Neural cell (in vitro differentiated cells): Measurements from ENCODE around the gene OR10Z1. TPM values are rescaled to one million over a fixed set of nuclear protein-coding genes. Genes with fewer than 3 reads are reported as not detected.

Experiments
- H2AFZ ChIP-seq: fragments of 200-600, 300-800 bp; sonication (generic), shearing (Covaris generic); 2 replicates; pipeline ENCODE4 v1.6.0; 2014; ENCODE audit warnings: low read depth, mild to moderate bottlenecking, antibody characterized with exemption, low read length, moderate library complexity
- H3F3A ChIP-seq: fragments of 200-600 bp; shearing (Covaris generic); 2 replicates; pipeline ENCODE4 v1.6.1; 2016; ENCODE audit warnings: mild to moderate bottlenecking, moderate library complexity, mixed read lengths, antibody characterized with exemption, low read length; ENCODE audit not compliant: insufficient read depth, poor library complexity, severe bottlenecking
- H3K27ac ChIP-seq: fragments of 200-600, 300-800 bp; sonication (generic), shearing (Covaris generic); 2 replicates; pipeline ENCODE4 v1.5.1; 2014; ENCODE audit warnings: mild to moderate bottlenecking, low read length, moderate library complexity
- H3K27me3 ChIP-seq: fragments of 300-800, 200-600 bp; sonication (generic), shearing (Covaris generic); 2 replicates; pipeline ENCODE4 v1.6.0; 2014; ENCODE audit warnings: mild to moderate bottlenecking, low read depth, low read length, moderate library complexity; ENCODE audit not compliant: insufficient read depth
- H3K36me3 ChIP-seq: fragments of 300-800, 200-600 bp; sonication (generic), shearing (Covaris generic); 2 replicates; pipeline ENCODE4 v1.5.1; 2014; ENCODE audit warnings: mild to moderate bottlenecking, antibody characterized with exemption, low read length, moderate library complexity; ENCODE audit not compliant: insufficient read depth
- H3K4me2 ChIP-seq: fragments of 300-800, 200-600 bp; sonication (generic), shearing (Covaris generic); 2 replicates; pipeline ENCODE4 v1.6.0; 2014; ENCODE audit warnings: mild to moderate bottlenecking, low read length
- H3K4me3 ChIP-seq: fragments of 300-800, 200-600 bp; sonication (generic), shearing (Covaris generic); 2 replicates; pipeline ENCODE4 v1.5.1; 2014; ENCODE audit warnings: mild to moderate bottlenecking, low read length, moderate library complexity
- H3K79me2 ChIP-seq: fragments of 200-600 bp; shearing (Covaris generic); replicated peaks from 2 replicates; pipeline ENCODE4 v1.6.0; 2014; ENCODE audit warnings: mild to moderate bottlenecking, low read length, moderate library complexity; ENCODE audit not compliant: insufficient read depth
- H3K9ac ChIP-seq: fragments of 300-800, 200-600 bp; sonication (generic), shearing (Covaris generic); 2 replicates; pipeline ENCODE4 v1.6.1; 2016; ENCODE audit warnings: mild to moderate bottlenecking, low read length, mixed read lengths
- H3K9me2 ChIP-seq: fragments of 200-600 bp; shearing (Covaris generic); 2 replicates; pipeline ENCODE4 v1.6.1; 2016; ENCODE audit warnings: mild to moderate bottlenecking, low read length, mixed read lengths; ENCODE audit not compliant: insufficient read depth
- H3K9me3 ChIP-seq: fragments of 200-600, 300-800 bp; sonication (generic), shearing (Covaris generic); 2 replicates; pipeline ENCODE4 v1.6.1; 2016; ENCODE audit warnings: mild to moderate bottlenecking, mixed run types, low read length, moderate library complexity, mixed read lengths
- H4K20me1 ChIP-seq: fragments of 200-600 bp; shearing (Covaris generic); 2 replicates; pipeline ENCODE4 v1.6.1; 2016; ENCODE audit warnings: mild to moderate bottlenecking, mixed run types; ENCODE audit not compliant: insufficient read depth
- EP300 ChIP-seq: fragments of 450-650 bp; conservative IDR thresholded peaks from 2 replicates; pipeline ENCODE4 v1.6.1; 2014; ENCODE audit warnings: antibody characterized with exemption, mild to moderate bottlenecking, moderate library complexity; ENCODE audit not compliant: poor library complexity, severe bottlenecking
- EZH2 ChIP-seq: fragments of 200-600, 300-800 bp; shearing (Covaris generic), sonication (generic); IDR thresholded peaks from 2 replicates; pipeline ENCODE4 v1.6.1; 2014; ENCODE audit warnings: antibody characterized with exemption, low read length, borderline replicate concordance, mild to moderate bottlenecking; ENCODE audit not compliant: insufficient read depth, poor library complexity, severe bottlenecking
- MXI1 ChIP-seq: fragments of 450-650 bp; conservative IDR thresholded peaks from 2 replicates; pipeline ENCODE4 v1.6.1; 2014; ENCODE audit warnings: antibody characterized with exemption, mild to moderate bottlenecking; ENCODE audit not compliant: poor library complexity, severe bottlenecking
- POLR2AphosphoS5 ChIP-seq: IDR thresholded peaks from 2 replicates; pipeline ENCODE4 v1.6.1; 2012
- RAD21 ChIP-seq: fragments of 450-650 bp; conservative IDR thresholded peaks from 2 replicates; pipeline ENCODE4 v1.6.1; 2014; ENCODE audit warnings: antibody characterized with exemption, mild to moderate bottlenecking, moderate library complexity
- SMC3 ChIP-seq: fragments of 450-650 bp; conservative IDR thresholded peaks from 2 replicates; pipeline ENCODE4 v1.6.1; 2014; ENCODE audit warnings: antibody characterized with exemption, mild to moderate bottlenecking, moderate library complexity; ENCODE audit not compliant: poor library complexity
- TAF1 ChIP-seq: IDR thresholded peaks from 2 replicates; pipeline ENCODE4 v1.6.1; 2012; ENCODE audit warnings: low read depth
- polyA plus RNA-seq: library from polyadenylated mRNA; depleted of rRNA; stranded (reverse); fragments of >200 nt; gene quantifications from 2 replicates; pipeline ENCODE4 v1.2.3, GENCODE V29; 2014
- TF ChIP-seq, protein P1 (sequence below): fragments of 450-650 bp; IDR thresholded peaks from 2 replicates; pipeline ENCODE4 v1.5.1; 2014; ENCODE audit warnings: antibody characterized with exemption, mild to moderate bottlenecking, moderate library complexity; ENCODE audit not compliant: poor library complexity, severe bottlenecking
- TF ChIP-seq, protein P2 (sequence below): IDR thresholded peaks from 2 replicates; pipeline ENCODE4 v1.6.1; 2012; ENCODE audit warnings: borderline replicate concordance

Gene OR10Z1
- polyA plus RNA-seq, 1 donor from 2014 or later = not detected

DNA sequence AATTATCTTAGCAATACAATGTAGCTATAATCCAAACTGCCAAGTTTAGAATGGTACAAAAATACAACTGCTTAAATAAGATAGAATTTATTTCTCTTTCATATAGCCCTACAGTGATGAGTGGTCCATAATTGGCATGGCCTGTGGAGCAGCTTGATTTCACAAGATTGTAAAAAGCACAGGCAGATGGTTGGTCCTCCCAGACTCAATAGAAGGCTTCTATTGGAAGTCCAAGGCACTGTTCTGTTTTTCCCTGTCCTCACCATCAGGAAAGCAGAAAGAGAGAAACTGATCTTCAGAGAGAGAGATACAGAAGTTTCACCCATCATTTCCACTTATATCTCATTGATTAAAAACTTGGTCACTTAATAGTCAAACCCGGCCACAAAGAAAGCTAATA is 32.8 kb upstream of the OR10Z1 start:
- Histone ChIP-seq H3K27ac (no peak overlapping the region), H3K27me3 (no peaks in the 10 kb centered on the region), H3K9me2 (no peaks in the 10 kb centered on the region), H3K9me3 (no peaks in the 10 kb centered on the region), H3K4me3 (no peak overlapping the region), H4K20me1 (no peaks in the 10 kb centered on the region), H3K36me3 (no peaks in the 10 kb centered on the region), H3K79me2 (no peaks in the 10 kb centered on the region), H3F3A (no peaks in the 10 kb centered on the region), H3K9ac (no peak overlapping the region), H3K4me2 (no peak overlapping the region), H2AFZ (no peak overlapping the region)
- TF ChIP-seq EP300 (no peak), RAD21 (no peak), EZH2 (no peak), MXI1 (no peak), POLR2AphosphoS5 (no peak), SMC3 (no peak), TAF1 (no peak)
- TF ChIP-seq, protein P1, sequence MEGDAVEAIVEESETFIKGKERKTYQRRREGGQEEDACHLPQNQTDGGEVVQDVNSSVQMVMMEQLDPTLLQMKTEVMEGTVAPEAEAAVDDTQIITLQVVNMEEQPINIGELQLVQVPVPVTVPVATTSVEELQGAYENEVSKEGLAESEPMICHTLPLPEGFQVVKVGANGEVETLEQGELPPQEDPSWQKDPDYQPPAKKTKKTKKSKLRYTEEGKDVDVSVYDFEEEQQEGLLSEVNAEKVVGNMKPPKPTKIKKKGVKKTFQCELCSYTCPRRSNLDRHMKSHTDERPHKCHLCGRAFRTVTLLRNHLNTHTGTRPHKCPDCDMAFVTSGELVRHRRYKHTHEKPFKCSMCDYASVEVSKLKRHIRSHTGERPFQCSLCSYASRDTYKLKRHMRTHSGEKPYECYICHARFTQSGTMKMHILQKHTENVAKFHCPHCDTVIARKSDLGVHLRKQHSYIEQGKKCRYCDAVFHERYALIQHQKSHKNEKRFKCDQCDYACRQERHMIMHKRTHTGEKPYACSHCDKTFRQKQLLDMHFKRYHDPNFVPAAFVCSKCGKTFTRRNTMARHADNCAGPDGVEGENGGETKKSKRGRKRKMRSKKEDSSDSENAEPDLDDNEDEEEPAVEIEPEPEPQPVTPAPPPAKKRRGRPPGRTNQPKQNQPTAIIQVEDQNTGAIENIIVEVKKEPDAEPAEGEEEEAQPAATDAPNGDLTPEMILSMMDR = no peak
- TF ChIP-seq, protein P2, sequence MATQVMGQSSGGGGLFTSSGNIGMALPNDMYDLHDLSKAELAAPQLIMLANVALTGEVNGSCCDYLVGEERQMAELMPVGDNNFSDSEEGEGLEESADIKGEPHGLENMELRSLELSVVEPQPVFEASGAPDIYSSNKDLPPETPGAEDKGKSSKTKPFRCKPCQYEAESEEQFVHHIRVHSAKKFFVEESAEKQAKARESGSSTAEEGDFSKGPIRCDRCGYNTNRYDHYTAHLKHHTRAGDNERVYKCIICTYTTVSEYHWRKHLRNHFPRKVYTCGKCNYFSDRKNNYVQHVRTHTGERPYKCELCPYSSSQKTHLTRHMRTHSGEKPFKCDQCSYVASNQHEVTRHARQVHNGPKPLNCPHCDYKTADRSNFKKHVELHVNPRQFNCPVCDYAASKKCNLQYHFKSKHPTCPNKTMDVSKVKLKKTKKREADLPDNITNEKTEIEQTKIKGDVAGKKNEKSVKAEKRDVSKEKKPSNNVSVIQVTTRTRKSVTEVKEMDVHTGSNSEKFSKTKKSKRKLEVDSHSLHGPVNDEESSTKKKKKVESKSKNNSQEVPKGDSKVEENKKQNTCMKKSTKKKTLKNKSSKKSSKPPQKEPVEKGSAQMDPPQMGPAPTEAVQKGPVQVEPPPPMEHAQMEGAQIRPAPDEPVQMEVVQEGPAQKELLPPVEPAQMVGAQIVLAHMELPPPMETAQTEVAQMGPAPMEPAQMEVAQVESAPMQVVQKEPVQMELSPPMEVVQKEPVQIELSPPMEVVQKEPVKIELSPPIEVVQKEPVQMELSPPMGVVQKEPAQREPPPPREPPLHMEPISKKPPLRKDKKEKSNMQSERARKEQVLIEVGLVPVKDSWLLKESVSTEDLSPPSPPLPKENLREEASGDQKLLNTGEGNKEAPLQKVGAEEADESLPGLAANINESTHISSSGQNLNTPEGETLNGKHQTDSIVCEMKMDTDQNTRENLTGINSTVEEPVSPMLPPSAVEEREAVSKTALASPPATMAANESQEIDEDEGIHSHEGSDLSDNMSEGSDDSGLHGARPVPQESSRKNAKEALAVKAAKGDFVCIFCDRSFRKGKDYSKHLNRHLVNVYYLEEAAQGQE = no peak

DNA sequence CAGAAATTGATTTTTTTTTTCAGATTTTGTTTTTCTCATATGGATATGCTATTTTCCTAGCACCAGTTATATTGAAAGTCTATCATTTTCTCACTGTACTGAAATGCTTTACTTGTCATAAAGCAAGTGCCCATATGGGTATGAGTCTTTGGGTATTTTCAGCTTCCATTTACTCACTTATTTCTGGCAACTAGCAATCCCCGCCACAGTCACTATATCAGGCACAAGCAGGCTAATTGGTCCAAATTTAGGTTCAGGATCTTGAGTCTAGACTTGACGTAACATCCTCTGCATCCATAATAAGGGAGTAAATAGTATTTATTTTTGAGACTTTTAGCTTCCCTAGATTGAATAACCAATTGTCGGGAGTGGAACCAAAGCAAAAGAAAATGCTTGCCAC is 27.5 kb upstream of the OR10Z1 start:
- H4K20me1 ChIP-seq = no peaks in the 10 kb centered on the region
- H3K4me2 ChIP-seq = no peak overlapping the region
- TF ChIP-seq, protein P2 = no peak
- TF ChIP-seq, protein P1 = no peak
- TF ChIP-seq EZH2 (no peak), MXI1 (no peak), EP300 (no peak), RAD21 (no peak), POLR2AphosphoS5 (no peak), SMC3 (no peak), TAF1 (no peak)
- no peaks in the 10 kb centered on the region for H3K79me2 ChIP-seq
- H2AFZ ChIP-seq = no peak overlapping the region
- no peaks in the 10 kb centered on the region for H3K9me2 ChIP-seq
- no peaks in the 10 kb centered on the region for H3K36me3 ChIP-seq
- H3K9ac ChIP-seq = no peak overlapping the region
- H3F3A ChIP-seq = no peaks in the 10 kb centered on the region
- no peak overlapping the region for H3K4me3 ChIP-seq
- no peaks in the 10 kb centered on the region for H3K27me3 ChIP-seq
- no peak overlapping the region for H3K27ac ChIP-seq
- no peaks in the 10 kb centered on the region for H3K9me3 ChIP-seq
